Stimulated activated memory B cell treated with anti-CD40 and anti-IgM and Interleukin-4, amounts not matched to agents 10 μg/mL and 1 μg/mL and 100 μg/mL, for 72 hours (primary cell): ENCODE results near the gene CDHR3.

Source experiments
- ATAC-seq: fragments of 150-1000 bp; cut with Tn5 transposase; 2 replicates; pipeline ENCODE4 v1.10.0; 2021
- H3K27ac Mint-ChIP-seq: one replicate; pipeline ENCODE4 v1.8.0; 2022; ENCODE audit warnings: mild to moderate bottlenecking, mixed read lengths
- H3K27me3 Mint-ChIP-seq: one replicate; pipeline ENCODE4 v1.8.0; 2022; ENCODE audit warnings: mixed read lengths
- H3K36me3 Mint-ChIP-seq: one replicate; pipeline ENCODE4 v1.8.0; 2022; ENCODE audit warnings: mixed read lengths
- H3K4me1 Mint-ChIP-seq: one replicate; pipeline ENCODE4 v1.8.0; 2022; ENCODE audit warnings: mixed read lengths
- H3K4me3 Mint-ChIP-seq: one replicate; pipeline ENCODE4 v1.8.0; 2022; ENCODE audit warnings: mild to moderate bottlenecking, moderate library complexity, mixed read lengths
- H3K9me3 Mint-ChIP-seq: one replicate; pipeline ENCODE4 v1.8.0; 2022; ENCODE audit warnings: mixed read lengths

CDHR3 gene

DNA sequence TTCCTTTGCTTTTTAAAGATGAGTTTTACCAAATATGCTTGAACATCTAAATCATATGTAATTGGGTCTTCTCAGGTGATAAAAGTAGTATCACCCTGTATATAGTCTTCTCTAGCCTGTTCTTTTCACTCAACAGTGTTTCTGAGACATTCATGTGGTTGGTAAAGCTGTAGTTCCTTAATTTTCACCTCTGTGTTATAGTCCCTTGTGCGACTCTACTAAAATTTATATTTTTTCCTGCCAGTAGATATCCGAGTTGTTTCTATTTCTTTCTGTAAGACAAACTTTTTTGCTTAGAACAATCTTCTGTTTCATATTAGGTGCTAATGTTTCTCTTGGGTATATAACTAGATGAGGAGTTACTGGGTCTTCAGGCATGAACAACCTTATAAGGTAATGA, 113.5 kb downstream of the CDHR3 start:
- Mint-ChIP-seq H3K36me3 (no peaks in the 10 kb centered on the region), H3K27ac (peak overlapping the region; percentile 97), H3K9me3 (no peaks in the 10 kb centered on the region), H3K4me3 (peak overlapping the region; percentile 42), H3K4me1 (peaks cover 83% of the 10 kb centered on the region), H3K27me3 (no peaks in the 10 kb centered on the region)
- ATAC-seq = no peak

DNA sequence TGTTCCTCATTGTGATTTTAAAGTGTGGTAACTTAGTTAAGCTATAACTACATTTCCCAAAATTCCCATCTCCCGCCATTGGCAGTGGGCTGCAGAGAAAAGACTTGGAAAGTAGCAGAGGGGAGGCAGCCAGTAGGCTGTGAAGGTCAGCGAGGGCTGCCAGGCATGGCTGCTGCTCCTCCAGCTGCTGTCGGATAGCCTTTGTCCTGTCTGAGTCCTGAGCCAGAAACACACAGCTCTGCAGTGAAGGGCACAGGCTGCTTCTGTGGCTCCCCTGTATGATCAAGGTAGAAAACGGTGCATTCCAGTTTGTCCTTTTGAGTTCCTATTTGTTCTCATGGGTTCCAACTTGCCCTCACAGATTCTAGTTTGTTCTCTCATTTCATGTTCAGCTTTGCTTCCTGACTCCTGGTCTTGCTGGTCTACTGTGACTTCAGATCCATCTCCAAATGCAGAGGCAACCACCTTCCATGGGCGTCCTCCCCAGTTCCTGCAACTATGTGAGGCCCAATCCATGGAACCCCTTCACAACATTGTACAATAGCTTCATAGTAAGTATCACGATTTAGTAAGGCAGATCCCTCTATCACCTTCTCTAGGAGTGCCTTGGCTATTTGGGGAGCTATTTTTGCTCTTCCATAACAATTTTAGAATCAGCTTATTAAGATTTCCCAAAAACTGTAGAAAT, 117.4 kb downstream of the CDHR3 start:
- no peak for ATAC-seq
- Mint-ChIP-seq H3K36me3 (peaks cover 13% of the 10 kb centered on the region), H3K4me3 (peak overlapping the region; percentile 8), H3K9me3 (no peaks in the 10 kb centered on the region), H3K4me1 (peaks cover 83% of the 10 kb centered on the region), H3K27ac (peak overlapping the region; percentile 2), H3K27me3 (no peaks in the 10 kb centered on the region)

DNA sequence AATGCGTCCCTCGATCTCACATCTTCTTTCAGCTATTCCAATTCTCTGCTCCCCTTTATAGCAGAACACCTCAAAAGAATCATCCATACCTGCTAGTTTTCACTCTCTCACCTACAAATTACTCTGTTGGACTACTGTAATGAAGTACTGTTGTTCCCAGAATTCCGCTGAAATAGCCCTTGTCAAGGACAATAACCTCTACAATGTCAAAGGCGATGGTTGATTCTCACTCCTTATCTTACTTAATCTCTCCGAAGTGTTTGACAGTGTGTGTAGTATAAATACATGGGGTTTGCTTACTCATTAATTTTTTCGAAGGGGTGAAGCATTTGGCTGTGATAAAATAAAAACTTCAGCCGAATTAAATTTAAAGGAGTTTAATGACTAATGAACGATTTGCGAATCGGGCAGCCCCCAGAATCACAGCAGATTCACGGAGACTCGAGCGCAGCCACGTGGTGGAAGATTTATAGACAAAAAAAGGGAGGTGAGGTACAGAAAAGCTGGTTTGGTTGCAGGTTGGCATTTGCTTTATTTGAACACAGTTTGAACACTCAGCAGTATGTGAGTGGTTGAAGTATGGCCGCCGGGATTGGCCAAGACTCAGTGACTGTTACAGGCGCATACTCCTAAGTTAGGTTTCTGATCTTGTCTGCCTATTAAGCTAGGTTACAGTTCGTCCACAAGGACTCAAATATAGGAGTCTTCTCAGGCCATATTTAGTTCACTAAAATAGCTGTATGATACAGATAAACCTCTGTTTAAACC, 119.2 kb downstream of the CDHR3 start:
- peaks cover 18% of the 10 kb centered on the region for H3K36me3 Mint-ChIP-seq
- H3K27ac Mint-ChIP-seq = no peak overlapping the region
- no peak for ATAC-seq
- no peaks in the 10 kb centered on the region for H3K9me3 Mint-ChIP-seq
- H3K4me1 Mint-ChIP-seq = peaks cover 81% of the 10 kb centered on the region
- no peak overlapping the region for H3K4me3 Mint-ChIP-seq
- no peaks in the 10 kb centered on the region for H3K27me3 Mint-ChIP-seq
